Peyer's patch (tissue), 4 donors: ENCODE measurements around the gene MACROD2. TPM values are rescaled to one million over a fixed set of nuclear protein-coding genes. Genes with fewer than 3 reads are reported as not detected.

Source experiments
- DNase-seq, 3 donors: peaks; one replicate each; pipeline ENCODE4 v3.0.0-alpha.2; 2017 to 2019
- H3K27ac ChIP-seq, 4 donors: fragments of 200-600 bp; sonication (generic); one replicate each; pipeline ENCODE4 v1.5.1; 2016 to 2019
- H3K27me3 ChIP-seq, 2 donors: fragments of 200-600 bp; sonication (generic); one replicate each; pipeline ENCODE4 v1.5.1; 2019
- H3K36me3 ChIP-seq, 3 donors: fragments of 200-600 bp; sonication (generic); one replicate each; pipeline ENCODE4 v1.5.1; 2016 to 2019
- H3K4me1 ChIP-seq, 4 donors: fragments of 200-600 bp; sonication (generic); one replicate each; pipeline ENCODE4 v1.5.1; 2016 to 2019
- H3K4me3 ChIP-seq, 4 donors: fragments of 200-600 bp; sonication (generic); 1 replicate in 3 of 4; 2 replicates in 1 of 4; pipeline ENCODE4 v1.5.1; 2016 to 2019; ENCODE audit warnings: mild to moderate bottlenecking in 1 of 4
- H3K9me3 ChIP-seq, 4 donors: fragments of 200-600 bp; sonication (generic); one replicate each; pipeline ENCODE4 v1.5.1; 2016 to 2019; ENCODE audit warnings: mild to moderate bottlenecking in 1 of 4
- CTCF ChIP-seq, 6 experiments: fragments of 450-650 bp in 4 of 6; fragments of 200-600 bp in 2 of 6; sonication (generic) in 1 of 6; IDR thresholded peaks; one replicate each; pipeline ENCODE4 v1.5.1; 2017 to 2019; ENCODE audit warnings: antibody characterized with exemption in 6 of 6, mild to moderate bottlenecking in 3 of 6, moderate library complexity in 1 of 6
- POLR2A ChIP-seq, 2 donors: fragments of 450-650 bp; IDR thresholded peaks; one replicate each; pipeline ENCODE4 v1.5.1; 2017; ENCODE audit warnings: antibody characterized with exemption in 2 of 2, mild to moderate bottlenecking in 2 of 2, moderate library complexity in 2 of 2
- total RNA-seq, 4 donors: library from RNA; depleted of rRNA; stranded (reverse); fragments of >200 nt; gene quantifications; one replicate each; pipeline ENCODE4 v1.1.0, GENCODE V29; 2016

MACROD2 gene
- total RNA-seq, 4 donors from 2014 or later, result 2.5 to 10.7 (median 6.5) TPM

- TF ChIP-seq POLR2A (IDR thresholded peaks at IDR 0.05) (no peak), CTCF (IDR thresholded peaks at IDR 0.05) (no peak)
- no peaks in the 10 kb centered on the region for H3K36me3 ChIP-seq
- H3K27me3 ChIP-seq, result no peaks in the 10 kb centered on the region
- H3K27ac ChIP-seq, result no peak overlapping the region
- no peaks in the 10 kb centered on the region for H3K4me1 ChIP-seq
- H3K9me3 ChIP-seq, result no peaks in the 10 kb centered on the region
- DNase-seq, result no peak
- H3K4me3 ChIP-seq, result no peak overlapping the region
Observed at GRCh38 chr20:14291502-14291901, 296.2 kb downstream of the MACROD2 start.

GRCh38 chr20:14295238-14295637 lies 299.9 kb downstream of the MACROD2 start:
- H3K27me3 ChIP-seq, result no peaks in the 10 kb centered on the region
- TF ChIP-seq CTCF (IDR thresholded peaks at IDR 0.05), result no peak
- no peak for TF ChIP-seq POLR2A (IDR thresholded peaks at IDR 0.05)
- H3K36me3 ChIP-seq, result no peaks in the 10 kb centered on the region
- H3K4me3 ChIP-seq, result no peak overlapping the region
- H3K27ac ChIP-seq, result no peak overlapping the region
- DNase-seq, result no peak
- H3K9me3 ChIP-seq, result no peaks in the 10 kb centered on the region
- H3K4me1 ChIP-seq, result no peaks in the 10 kb centered on the region

- no peak for DNase-seq
- TF ChIP-seq POLR2A (IDR thresholded peaks at IDR 0.05) (no peak), CTCF (IDR thresholded peaks at IDR 0.05) (no peak)
- H3K36me3 ChIP-seq, result no peaks in the 10 kb centered on the region
- H3K27me3 ChIP-seq, result no peaks in the 10 kb centered on the region
- no peak overlapping the region for H3K27ac ChIP-seq
- no peaks in the 10 kb centered on the region for H3K4me1 ChIP-seq
- no peaks in the 10 kb centered on the region for H3K9me3 ChIP-seq
- no peak overlapping the region for H3K4me3 ChIP-seq
Observed at GRCh38 chr20:14295770-14296309, 300.5 kb downstream of the MACROD2 start.

- H3K4me3 ChIP-seq, result no peak overlapping the region
- DNase-seq, result no peak
- H3K9me3 ChIP-seq, result no peaks in the 10 kb centered on the region
- no peaks in the 10 kb centered on the region for H3K36me3 ChIP-seq
- TF ChIP-seq POLR2A (IDR thresholded peaks at IDR 0.05) (no peak), CTCF (IDR thresholded peaks at IDR 0.05) (peak in 1 of 6 experiments; percentile 3)
- H3K27me3 ChIP-seq, result no peaks in the 10 kb centered on the region
- H3K27ac ChIP-seq, result no peak overlapping the region
- H3K4me1 ChIP-seq, result no peaks in the 10 kb centered on the region
Observed at GRCh38 chr20:14299831-14300230, 304.5 kb downstream of the MACROD2 start.

- Histone ChIP-seq H3K9me3 (no peaks in the 10 kb centered on the region), H3K4me3 (no peak overlapping the region), H3K36me3 (no peaks in the 10 kb centered on the region), H3K27me3 (no peaks in the 10 kb centered on the region), H3K4me1 (no peaks in the 10 kb centered on the region), H3K27ac (no peak overlapping the region)
- no peak for DNase-seq
- no peak for TF ChIP-seq CTCF (IDR thresholded peaks at IDR 0.05)
- TF ChIP-seq POLR2A (IDR thresholded peaks at IDR 0.05), result no peak
Observed at GRCh38 chr20:14303106-14303505, 307.8 kb downstream of the MACROD2 start.

GRCh38 chr20:14303651-14304050 lies 308.3 kb downstream of the MACROD2 start:
- Histone ChIP-seq H3K27me3 (no peaks in the 10 kb centered on the region), H3K36me3 (no peaks in the 10 kb centered on the region), H3K4me3 (no peak overlapping the region), H3K4me1 (no peaks in the 10 kb centered on the region), H3K27ac (no peak overlapping the region), H3K9me3 (no peaks in the 10 kb centered on the region)
- no peak for TF ChIP-seq POLR2A (IDR thresholded peaks at IDR 0.05)
- TF ChIP-seq CTCF (IDR thresholded peaks at IDR 0.05), result no peak
- DNase-seq, result no peak
